Measurements from ENCODE around the gene ODF4.

GRCh38 chr17:8324132-8324531 is 15.5 kb upstream of the ODF4 start:
- TF ChIP-seq POLR2A (IDR thresholded peaks at IDR 0.05; ENCODE audit: low read depth, low read length) (no peak), POLR2AphosphoS5 (IDR thresholded peaks at IDR 0.05; ENCODE audit: low read depth, low read length) (no peak), POU2F2 (IDR thresholded peaks at IDR 0.05; ENCODE audit: low read depth, low read length) (no peak), TAF1 (IDR thresholded peaks at IDR 0.05; ENCODE audit: low read depth, low read length) (no peak), SPI1 (IDR thresholded peaks at IDR 0.05; ENCODE audit: low read depth, low read length) (no peak)
